Panc1 (cell line): ENCODE results near the gene CARMIL1. TPM values are rescaled to one million over a fixed set of nuclear protein-coding genes. Genes with fewer than 3 reads are reported as not detected.

Experiments
- ATAC-seq: fragments of 200-7000 bp; cut with Tn5 transposase; 2 replicates; pipeline ENCODE4 v1.9.1; 2020; ENCODE audit warnings: mild to moderate bottlenecking, moderate library complexity
- BruUV-seq: library from RNA; stranded (reverse); fragments of 400-500 nt; replicated peaks from 2 replicates; lab custom pipeline; 2021; lab: Mats Ljungman, UMichigan
- CTCF ChIA-PET: fragments of 300-600 bp; sonication (Branson Sonifier 250); formaldehyde crosslinking; loops from one replicate; lab custom pipeline; 2022; ENCODE audit warnings: antibody characterized with exemption; lab: Charles Lee
- POLR2A ChIA-PET: fragments of 300-600 bp; sonication (Branson Sonifier 250); formaldehyde crosslinking; loops from one replicate; lab custom pipeline; 2022; ENCODE audit warnings: antibody characterized with exemption; lab: Charles Lee
- DNase-seq: peaks from one replicate; pipeline ENCODE4 v3.0.0-alpha.2; 2010; ENCODE audit warnings: low read depth, low spot score
- H3K27ac ChIP-seq: 2 replicates; pipeline ENCODE4 v1.5.1; 2011; ENCODE audit warnings: mild to moderate bottlenecking, low read length, inconsistent platforms
- H3K27me3 ChIP-seq: fragments of 200-500 bp; sonication (Bioruptor generic); 2 replicates; pipeline ENCODE4 v1.6.0; 2014; ENCODE audit warnings: low read length, inconsistent platforms; ENCODE audit not compliant: control insufficient read depth, insufficient read depth
- H3K36me3 ChIP-seq: fragments of 200-500 bp; sonication (Bioruptor generic); 2 replicates; pipeline ENCODE4 v1.5.1; 2014; ENCODE audit warnings: inconsistent platforms, mild to moderate bottlenecking, low read length, moderate library complexity; ENCODE audit not compliant: control insufficient read depth, insufficient read depth
- H3K4me1 ChIP-seq: 2 replicates; pipeline ENCODE4 v1.5.1; 2011; ENCODE audit warnings: inconsistent platforms, mild to moderate bottlenecking, low read length, moderate library complexity; ENCODE audit not compliant: control insufficient read depth, insufficient read depth
- H3K4me3 ChIP-seq, 2 experiments: 2 replicates each; pipeline ENCODE4 v1.5.1; 2011 to 2012; ENCODE audit warnings: low read depth in 2 of 2, low read length in 2 of 2, mild to moderate bottlenecking in 2 of 2, inconsistent platforms in 1 of 2, moderate library complexity in 1 of 2
- H3K9me3 ChIP-seq: fragments of 200-500 bp; sonication (Bioruptor generic); 2 replicates; pipeline ENCODE4 v1.5.1; 2014; ENCODE audit warnings: low read depth, mild to moderate bottlenecking, inconsistent platforms, low read length, moderate library complexity; ENCODE audit not compliant: control insufficient read depth, insufficient read depth
- CTCF ChIP-seq: fragments of 450-650 bp; IDR thresholded peaks from 2 replicates; pipeline ENCODE4 v1.5.1; 2017; ENCODE audit warnings: mild to moderate bottlenecking
- POLR2AphosphoS5 ChIP-seq: IDR thresholded peaks from 2 replicates; pipeline ENCODE4 v1.6.1; 2012; ENCODE audit warnings: mild to moderate bottlenecking, low read depth, low read length, moderate library complexity
- REST ChIP-seq, 2 experiments: IDR thresholded peaks; 2 replicates each; pipeline ENCODE4 v1.6.1; 2011 to 2012; ENCODE audit warnings: low read depth in 2 of 2, control low read depth in 1 of 2, low read length in 1 of 2, mild to moderate bottlenecking in 1 of 2, moderate library complexity in 1 of 2; ENCODE audit not compliant: insufficient read depth in 1 of 2
- SIN3A ChIP-seq: IDR thresholded peaks from 2 replicates; pipeline ENCODE4 v1.6.1; 2012; ENCODE audit warnings: low read depth, mild to moderate bottlenecking, low read length, moderate library complexity, borderline replicate concordance; ENCODE audit not compliant: insufficient read depth
- TCF7L2 ChIP-seq: IDR thresholded peaks from 2 replicates; pipeline ENCODE4 v1.6.1; 2011; ENCODE audit warnings: mild to moderate bottlenecking, low read depth, low read length, inconsistent platforms
- in situ Hi-C: cut with HindIII; loops from 2 replicates; pipeline ENCODE4 v1.10.0; 2016; ENCODE audit warnings: low sequenced_read_pairs, low pct_unique_long_range_greater_than_20kb
- intact Hi-C: fragments of 100-400 bp; cut with micrococcal nuclease; formaldehyde crosslinking; loops from one replicate; pipeline ENCODE4 v1.10.0; 2022; ENCODE audit not compliant: unreplicated experiment
- total RNA-seq: library from RNA; stranded (reverse); gene quantifications from one replicate; pipeline ENCODE4 v1.2.1, GENCODE V29; 2021; ENCODE audit not compliant: unreplicated experiment

CARMIL1 gene
- total RNA-seq, 1 experiment from 2014 or later, result 4.0 TPM

GRCh38 chr6:25447570-25447929, 168.4 kb downstream of the CARMIL1 start:
- Histone ChIP-seq H3K4me1 (no peaks in the 10 kb centered on the region), H3K27ac (no peak overlapping the region), H3K36me3 (no peaks in the 10 kb centered on the region), H3K4me3 (no peak overlapping the region), H3K9me3 (no peaks in the 10 kb centered on the region), H3K27me3 (no peaks in the 10 kb centered on the region)
- in situ Hi-C loops, result no loop called here
- TF ChIP-seq TCF7L2 (no peak), CTCF (no peak), REST (IDR thresholded peaks at IDR 0.05; ENCODE audit: insufficient read depth in 1 of 2, low read depth in 2 of 2, low read length in 1 of 2) (no peak), SIN3A (no peak), POLR2AphosphoS5 (no peak)
- ChIA-PET POLR2A (no interaction called here), CTCF (no interaction called here)
- no TSS peak for BruUV-seq
- no peak for DNase-seq
- no peak for ATAC-seq
- intact Hi-C loops, result no loop called here

GRCh38 chr6:25448965-25449538, 169.9 kb downstream of the CARMIL1 start:
- Histone ChIP-seq H3K36me3 (no peaks in the 10 kb centered on the region), H3K4me3 (no peak overlapping the region), H3K9me3 (no peaks in the 10 kb centered on the region), H3K4me1 (no peaks in the 10 kb centered on the region), H3K27me3 (no peaks in the 10 kb centered on the region), H3K27ac (no peak overlapping the region)
- ChIA-PET CTCF (no interaction called here), POLR2A (no interaction called here)
- no peak for ATAC-seq
- TF ChIP-seq CTCF, result no peak
- no peak for TF ChIP-seq POLR2AphosphoS5
- BruUV-seq, result no TSS peak
- in situ Hi-C loops, result no loop called here
- DNase-seq, result no peak
- intact Hi-C loops, result no loop called here
